SK-N-SH (cell line): ENCODE measurements around the gene OR2Y1.

Experiments
- CTCF ChIP-seq: fragments of 200-600 bp; sonication (generic); IDR thresholded peaks from 2 replicates; pipeline ENCODE4 v1.6.1; 2017; ENCODE audit warnings: antibody characterized with exemption, mild to moderate bottlenecking, moderate library complexity
- EP300 ChIP-seq, 2 experiments: IDR thresholded peaks; 2 replicates each; pipeline versions ENCODE4 v1.4.0 to v1.6.1; 2012; ENCODE audit warnings: borderline replicate concordance in 1 of 2, low read depth in 1 of 2, low read length in 1 of 2
- EZH2phosphoT487 ChIP-seq: fragments of 200-600 bp; sonication (generic); IDR thresholded peaks from 2 replicates; pipeline ENCODE4 v1.6.1; 2017; ENCODE audit warnings: low read depth, mixed run types, mild to moderate bottlenecking, antibody characterized with exemption, moderate library complexity, borderline replicate concordance
- JUND ChIP-seq: IDR thresholded peaks from 2 replicates; pipeline ENCODE4 v1.4.0; 2012
- MAX ChIP-seq: IDR thresholded peaks from 2 replicates; pipeline ENCODE4 v1.4.0; 2012; ENCODE audit warnings: low read depth
- POLR2AphosphoS5 ChIP-seq: IDR thresholded peaks from 2 replicates; pipeline ENCODE4 v1.6.1; 2012; ENCODE audit warnings: low read depth, low read length
- RAD21 ChIP-seq: IDR thresholded peaks from 2 replicates; pipeline ENCODE4 v1.6.1; 2012; ENCODE audit warnings: mild to moderate bottlenecking, low read length
- RCOR1 ChIP-seq: fragments of 150-350 bp; IDR thresholded peaks from 2 replicates; pipeline ENCODE4 v1.6.1; 2017; ENCODE audit warnings: antibody characterized with exemption, low read length
- REST ChIP-seq: IDR thresholded peaks from 2 replicates; pipeline ENCODE4 v1.6.1; 2012; ENCODE audit warnings: mild to moderate bottlenecking, low read depth, low read length, moderate library complexity
- RXRA ChIP-seq: IDR thresholded peaks from 2 replicates; pipeline ENCODE4 v1.4.0; 2012; ENCODE audit warnings: low read depth, mild to moderate bottlenecking, borderline replicate concordance
- TAF1 ChIP-seq: IDR thresholded peaks from 2 replicates; pipeline ENCODE4 v1.6.1; 2012; ENCODE audit warnings: low read depth, mild to moderate bottlenecking, low read length, moderate library complexity, borderline replicate concordance
- YY1 ChIP-seq: IDR thresholded peaks from 2 replicates; pipeline ENCODE4 v1.4.0; 2012; ENCODE audit warnings: low read depth, mild to moderate bottlenecking

GRCh38 chr5:180736536-180736935 lies 3.3 kb downstream of the OR2Y1 start:
- TF ChIP-seq CTCF, result no peak
- TF ChIP-seq RCOR1, result no peak
- no peak for TF ChIP-seq REST
- no peak for TF ChIP-seq TAF1
- no peak for TF ChIP-seq EZH2phosphoT487
- TF ChIP-seq YY1, result no peak
- no peak for TF ChIP-seq RAD21
- TF ChIP-seq RXRA, result no peak
- no peak for TF ChIP-seq JUND
- no peak for TF ChIP-seq EP300 (IDR thresholded peaks at IDR 0.05; ENCODE audit: borderline replicate concordance in 1 of 2, low read depth in 1 of 2, low read length in 1 of 2)
- TF ChIP-seq POLR2AphosphoS5, result no peak
- TF ChIP-seq MAX, result no peak
